Measurements from ENCODE around the gene CDC42BPG.

The CDC42BPG gene

GRCh38 chr11:64852804-64853509 is 8.5 kb upstream of the CDC42BPG start:
- in situ Hi-C loops (cut with MboI; ENCODE audit: low sequenced_read_pairs), result no loop called here

GRCh38 chr11:64851831-64852351 is 7.4 kb upstream of the CDC42BPG start:
- in situ Hi-C loops (cut with MboI; ENCODE audit: low sequenced_read_pairs), result no loop called here

GRCh38 chr11:64850979-64851567 is 6.6 kb upstream of the CDC42BPG start:
- in situ Hi-C loops (cut with MboI; ENCODE audit: low sequenced_read_pairs), result no loop called here

GRCh38 chr11:64849598-64850356 is 5.3 kb upstream of the CDC42BPG start:
- in situ Hi-C loops (cut with MboI; ENCODE audit: low sequenced_read_pairs), result loop anchor here (5.0 kb wide), 1 partner anchor 43 kb away; no protein-coding TSS in a partner anchor

GRCh38 chr11:64848826-64849597 is 4.6 kb upstream of the CDC42BPG start:
- in situ Hi-C loops (cut with MboI; ENCODE audit: low sequenced_read_pairs), result loop anchor here (5.0 kb wide), 1 partner anchor 43 kb away; no protein-coding TSS in a partner anchor

GRCh38 chr11:64848214-64848825 is 3.9 kb upstream of the CDC42BPG start:
- in situ Hi-C loops (cut with MboI; ENCODE audit: low sequenced_read_pairs), result loop anchor here (5.0 kb wide), 1 partner anchor 44 kb away; no protein-coding TSS in a partner anchor

- in situ Hi-C loops (cut with MboI; ENCODE audit: low sequenced_read_pairs), result loop anchor here (5.0 kb wide), 1 partner anchor 45 kb away; no protein-coding TSS in a partner anchor
Measured at GRCh38 chr11:64846998-64847666, 2.7 kb upstream of the CDC42BPG start.

- in situ Hi-C loops (cut with MboI; ENCODE audit: low sequenced_read_pairs), result loop anchor here (5.0 kb wide), 1 partner anchor 47 kb away; no protein-coding TSS in a partner anchor
Measured at GRCh38 chr11:64845776-64846129, 1.3 kb upstream of the CDC42BPG start.

GRCh38 chr11:64845129-64845775 is 799 bp upstream of the CDC42BPG start:
- in situ Hi-C loops (cut with MboI; ENCODE audit: low sequenced_read_pairs), result loop anchor here (5.0 kb wide), 1 partner anchor 47 kb away; no protein-coding TSS in a partner anchor

GRCh38 chr11:64843686-64844329 is 645 bp downstream of the CDC42BPG start:
- in situ Hi-C loops (cut with MboI; ENCODE audit: low sequenced_read_pairs), result no loop called here

GRCh38 chr11:64842851-64843685 is 1.4 kb downstream of the CDC42BPG start:
- in situ Hi-C loops (cut with MboI; ENCODE audit: low sequenced_read_pairs), result no loop called here

GRCh38 chr11:64842366-64842759 is 2.1 kb downstream of the CDC42BPG start:
- in situ Hi-C loops (cut with MboI; ENCODE audit: low sequenced_read_pairs), result no loop called here

- in situ Hi-C loops (cut with MboI; ENCODE audit: low sequenced_read_pairs), result no loop called here
Measured at GRCh38 chr11:64841592-64842365, 2.7 kb downstream of the CDC42BPG start.

- in situ Hi-C loops (cut with MboI; ENCODE audit: low sequenced_read_pairs), result no loop called here
Measured at GRCh38 chr11:64839887-64840782, 4.3 kb downstream of the CDC42BPG start.

GRCh38 chr11:64839335-64839734 is 5.1 kb downstream of the CDC42BPG start:
- in situ Hi-C loops (cut with MboI; ENCODE audit: low sequenced_read_pairs), result no loop called here
